ENCODE data around the gene PHLPP2.

The PHLPP2 gene

GRCh38 chr16:71746442-71747046 lies 22.0 kb upstream of the PHLPP2 start:
- H3K4me1 ChIP-seq (ENCODE audit: control insufficient read depth in 5 of 5, insufficient read depth in 5 of 5, low read length in 5 of 5): no peaks in the 10 kb centered on the region
- H3K27ac ChIP-seq (ENCODE audit: low read depth, low read length): no peak overlapping the region
- H3K4me3 ChIP-seq (ENCODE audit: low read depth in 1 of 5, low read length in 5 of 5): no peak overlapping the region
- peaks cover 38 to 78% (median 59%) of the 10 kb centered on the region in 5 donors for H3K36me3 ChIP-seq (ENCODE audit: control insufficient read depth in 5 of 5, insufficient read depth in 5 of 5, low read length in 5 of 5)
- no peaks in the 10 kb centered on the region for H3K9me3 ChIP-seq (ENCODE audit: control insufficient read depth in 5 of 5, low read length in 5 of 5)
- H3K27me3 ChIP-seq (ENCODE audit: control insufficient read depth in 5 of 5, insufficient read depth in 4 of 5, low read length in 5 of 5): no peaks in the 10 kb centered on the region
- no peak overlapping the region for H3K9ac ChIP-seq (ENCODE audit: low read length in 5 of 5)

GRCh38 chr16:71738855-71739254 lies 14.4 kb upstream of the PHLPP2 start:
- Histone ChIP-seq H3K9me3 (ENCODE audit: control insufficient read depth in 5 of 5, low read length in 5 of 5) (no peaks in the 10 kb centered on the region), H3K4me1 (ENCODE audit: control insufficient read depth in 5 of 5, insufficient read depth in 5 of 5, low read length in 5 of 5) (no peaks in the 10 kb centered on the region), H3K27me3 (ENCODE audit: control insufficient read depth in 5 of 5, insufficient read depth in 4 of 5, low read length in 5 of 5) (no peaks in the 10 kb centered on the region), H3K4me3 (ENCODE audit: low read depth in 1 of 5, low read length in 5 of 5) (no peak overlapping the region), H3K9ac (ENCODE audit: low read length in 5 of 5) (no peak overlapping the region), H3K27ac (ENCODE audit: low read depth, low read length) (no peak overlapping the region), H3K36me3 (ENCODE audit: control insufficient read depth in 5 of 5, insufficient read depth in 5 of 5, low read length in 5 of 5) (peaks cover 38 to 73% (median 53%) of the 10 kb centered on the region in 5 donors)

GRCh38 chr16:71737501-71737900 lies 13.0 kb upstream of the PHLPP2 start:
- no peaks in the 10 kb centered on the region for H3K27me3 ChIP-seq (ENCODE audit: control insufficient read depth in 5 of 5, insufficient read depth in 4 of 5, low read length in 5 of 5)
- no peaks in the 10 kb centered on the region for H3K4me1 ChIP-seq (ENCODE audit: control insufficient read depth in 5 of 5, insufficient read depth in 5 of 5, low read length in 5 of 5)
- no peak overlapping the region for H3K4me3 ChIP-seq (ENCODE audit: low read depth in 1 of 5, low read length in 5 of 5)
- no peaks in the 10 kb centered on the region for H3K9me3 ChIP-seq (ENCODE audit: control insufficient read depth in 5 of 5, low read length in 5 of 5)
- no peak overlapping the region for H3K27ac ChIP-seq (ENCODE audit: low read depth, low read length)
- no peak overlapping the region for H3K9ac ChIP-seq (ENCODE audit: low read length in 5 of 5)
- peaks cover 50 to 78% (median 57%) of the 10 kb centered on the region in 5 donors for H3K36me3 ChIP-seq (ENCODE audit: control insufficient read depth in 5 of 5, insufficient read depth in 5 of 5, low read length in 5 of 5)

GRCh38 chr16:71734511-71734910 lies 10.0 kb upstream of the PHLPP2 start:
- H3K27me3 ChIP-seq (ENCODE audit: control insufficient read depth in 5 of 5, insufficient read depth in 4 of 5, low read length in 5 of 5): no peaks in the 10 kb centered on the region
- no peak overlapping the region for H3K9ac ChIP-seq (ENCODE audit: low read length in 5 of 5)
- H3K27ac ChIP-seq (ENCODE audit: low read depth, low read length): no peak overlapping the region
- H3K36me3 ChIP-seq (ENCODE audit: control insufficient read depth in 5 of 5, insufficient read depth in 5 of 5, low read length in 5 of 5): peaks cover 59 to 87% (median 65%) of the 10 kb centered on the region in 5 donors
- H3K4me1 ChIP-seq (ENCODE audit: control insufficient read depth in 5 of 5, insufficient read depth in 5 of 5, low read length in 5 of 5): no peaks in the 10 kb centered on the region
- H3K4me3 ChIP-seq (ENCODE audit: low read depth in 1 of 5, low read length in 5 of 5): no peak overlapping the region
- no peaks in the 10 kb centered on the region for H3K9me3 ChIP-seq (ENCODE audit: control insufficient read depth in 5 of 5, low read length in 5 of 5)

GRCh38 chr16:71732587-71732986 lies 8.1 kb upstream of the PHLPP2 start:
- no peaks in the 10 kb centered on the region for H3K27me3 ChIP-seq (ENCODE audit: control insufficient read depth in 5 of 5, insufficient read depth in 4 of 5, low read length in 5 of 5)
- no peak overlapping the region for H3K9ac ChIP-seq (ENCODE audit: low read length in 5 of 5)
- no peak overlapping the region for H3K4me3 ChIP-seq (ENCODE audit: low read depth in 1 of 5, low read length in 5 of 5)
- H3K9me3 ChIP-seq (ENCODE audit: control insufficient read depth in 5 of 5, low read length in 5 of 5): no peaks in the 10 kb centered on the region
- peaks cover 0 to 3% (median 0%) of the 10 kb centered on the region in 5 donors for H3K4me1 ChIP-seq (ENCODE audit: control insufficient read depth in 5 of 5, insufficient read depth in 5 of 5, low read length in 5 of 5)
- H3K27ac ChIP-seq (ENCODE audit: low read depth, low read length): no peak overlapping the region
- H3K36me3 ChIP-seq (ENCODE audit: control insufficient read depth in 5 of 5, insufficient read depth in 5 of 5, low read length in 5 of 5): peaks cover 46 to 69% (median 50%) of the 10 kb centered on the region in 5 donors

GRCh38 chr16:71727551-71728324 lies 3.2 kb upstream of the PHLPP2 start:
- H3K4me1 ChIP-seq (ENCODE audit: control insufficient read depth in 5 of 5, insufficient read depth in 5 of 5, low read length in 5 of 5): peaks cover 5 to 30% (median 25%) of the 10 kb centered on the region in 5 donors
- H3K36me3 ChIP-seq (ENCODE audit: control insufficient read depth in 5 of 5, insufficient read depth in 5 of 5, low read length in 5 of 5): peaks cover 14 to 29% (median 25%) of the 10 kb centered on the region in 5 donors
- no peak overlapping the region for H3K9ac ChIP-seq (ENCODE audit: low read length in 5 of 5)
- H3K27me3 ChIP-seq (ENCODE audit: control insufficient read depth in 5 of 5, insufficient read depth in 4 of 5, low read length in 5 of 5): no peaks in the 10 kb centered on the region
- H3K4me3 ChIP-seq (ENCODE audit: low read depth in 1 of 5, low read length in 5 of 5): no peak overlapping the region
- peak overlapping the region; percentile 57 for H3K27ac ChIP-seq (ENCODE audit: low read depth, low read length)
- H3K9me3 ChIP-seq (ENCODE audit: control insufficient read depth in 5 of 5, low read length in 5 of 5): no peaks in the 10 kb centered on the region

- peak overlapping the region; percentile 57 for H3K27ac ChIP-seq (ENCODE audit: low read depth, low read length)
- no peaks in the 10 kb centered on the region for H3K9me3 ChIP-seq (ENCODE audit: control insufficient read depth in 5 of 5, low read length in 5 of 5)
- no peak overlapping the region for H3K4me3 ChIP-seq (ENCODE audit: low read depth in 1 of 5, low read length in 5 of 5)
- peaks cover 5 to 19% (median 15%) of the 10 kb centered on the region in 5 donors for H3K36me3 ChIP-seq (ENCODE audit: control insufficient read depth in 5 of 5, insufficient read depth in 5 of 5, low read length in 5 of 5)
- no peaks in the 10 kb centered on the region for H3K27me3 ChIP-seq (ENCODE audit: control insufficient read depth in 5 of 5, insufficient read depth in 4 of 5, low read length in 5 of 5)
- peaks cover 5 to 35% (median 30%) of the 10 kb centered on the region in 5 donors for H3K4me1 ChIP-seq (ENCODE audit: control insufficient read depth in 5 of 5, insufficient read depth in 5 of 5, low read length in 5 of 5)
- H3K9ac ChIP-seq (ENCODE audit: low read length in 5 of 5): peak overlapping the region in 2 of 5 donors; percentile 5 to 46
Observed at GRCh38 chr16:71726476-71727315, 2.2 kb upstream of the PHLPP2 start.

GRCh38 chr16:71723537-71724319 lies 773 bp downstream of the PHLPP2 start:
- H3K27me3 ChIP-seq (ENCODE audit: control insufficient read depth in 5 of 5, insufficient read depth in 4 of 5, low read length in 5 of 5): no peaks in the 10 kb centered on the region
- peak overlapping the region; percentile 73 to 87 (median 82) for H3K4me3 ChIP-seq (ENCODE audit: low read depth in 1 of 5, low read length in 5 of 5)
- H3K9me3 ChIP-seq (ENCODE audit: control insufficient read depth in 5 of 5, low read length in 5 of 5): no peaks in the 10 kb centered on the region
- H3K36me3 ChIP-seq (ENCODE audit: control insufficient read depth in 5 of 5, insufficient read depth in 5 of 5, low read length in 5 of 5): no peaks in the 10 kb centered on the region
- peaks cover 5 to 35% (median 30%) of the 10 kb centered on the region in 5 donors for H3K4me1 ChIP-seq (ENCODE audit: control insufficient read depth in 5 of 5, insufficient read depth in 5 of 5, low read length in 5 of 5)
- peak overlapping the region; percentile 74 for H3K27ac ChIP-seq (ENCODE audit: low read depth, low read length)
- H3K9ac ChIP-seq (ENCODE audit: low read length in 5 of 5): peak overlapping the region in 4 of 5 donors; percentile 68 to 83 (median 81)

- Histone ChIP-seq H3K27me3 (ENCODE audit: control insufficient read depth in 5 of 5, insufficient read depth in 4 of 5, low read length in 5 of 5) (no peaks in the 10 kb centered on the region), H3K36me3 (ENCODE audit: control insufficient read depth in 5 of 5, insufficient read depth in 5 of 5, low read length in 5 of 5) (no peaks in the 10 kb centered on the region), H3K27ac (ENCODE audit: low read depth, low read length) (peak overlapping the region; percentile 74), H3K4me3 (ENCODE audit: low read depth in 1 of 5, low read length in 5 of 5) (peak overlapping the region; percentile 73 to 85 (median 75)), H3K9me3 (ENCODE audit: control insufficient read depth in 5 of 5, low read length in 5 of 5) (no peaks in the 10 kb centered on the region), H3K4me1 (ENCODE audit: control insufficient read depth in 5 of 5, insufficient read depth in 5 of 5, low read length in 5 of 5) (peaks cover 5 to 35% (median 30%) of the 10 kb centered on the region in 5 donors), H3K9ac (ENCODE audit: low read length in 5 of 5) (peak overlapping the region in 4 of 5 donors; percentile 82 to 85 (median 82))
Observed at GRCh38 chr16:71722801-71723536, 1.5 kb downstream of the PHLPP2 start.

Measured in subcutaneous abdominal adipose tissue (tissue), 5 donors.